SK-N-SH (cell line): ENCODE results near the gene OSGIN1. TPM values are rescaled to one million over a fixed set of nuclear protein-coding genes. Genes with fewer than 3 reads are reported as not detected.

Experiments used
- CTCF ChIA-PET: fragments of 300-600, 350-600 bp; formaldehyde crosslinking; extraction: SDS; loops from one replicate; lab custom pipeline; 2021; lab: Yijun Ruan, JAX
- POLR2A ChIA-PET: fragments of 350-600 bp; sonication (Branson Sonifier 250); formaldehyde crosslinking; extraction: SDS; loops from one replicate; lab custom pipeline; 2020; ENCODE audit warnings: antibody characterized with exemption, inconsistent platforms; lab: Yijun Ruan, JAX
- DNase-seq: peaks from one replicate; pipeline ENCODE4 v3.0.0; 2012
- H2AFZ ChIP-seq: fragments of 200-600 bp; sonication (generic); 2 replicates; pipeline ENCODE4 v1.8.1; 2016; ENCODE audit warnings: antibody characterized with exemption, mild to moderate bottlenecking, low read depth
- H3F3A ChIP-seq: fragments of 200-600 bp; sonication (generic); replicated peaks from 2 replicates; pipeline ENCODE3; 2016; ENCODE audit warnings: antibody characterized with exemption, mild to moderate bottlenecking; ENCODE audit not compliant: insufficient read depth
- H3K27ac ChIP-seq, 2 experiments: fragments of 200-500 bp in 1 of 2; fragments of 200-600 bp in 1 of 2; sonication (Bioruptor generic) in 1 of 2; sonication (generic), shearing (Covaris generic) in 1 of 2; 2 replicates each; pipeline versions ENCODE4 v1.5.1 to v1.6.1; 2014 to 2016; ENCODE audit warnings: low read depth in 2 of 2, inconsistent platforms in 1 of 2, low read length in 1 of 2, mild to moderate bottlenecking in 1 of 2, mixed read lengths in 1 of 2
- H3K27me3 ChIP-seq: fragments of 200-600 bp; sonication (generic), shearing (Covaris generic); 2 replicates; pipeline ENCODE4 v1.6.1; 2016; ENCODE audit warnings: mixed run types; ENCODE audit not compliant: insufficient read depth
- H3K36me3 ChIP-seq, 2 experiments: fragments of 200-500 bp in 1 of 2; fragments of 200-600 bp in 1 of 2; sonication (Bioruptor generic) in 1 of 2; sonication (generic) in 1 of 2; replicated peaks in 1 of 2; 2 replicates each; pipeline versions ENCODE3 to v1.5.1; 2014 to 2016; ENCODE audit warnings: low read length in 1 of 2, mild to moderate bottlenecking in 1 of 2; ENCODE audit not compliant: insufficient read depth in 2 of 2, control insufficient read depth in 1 of 2
- H3K4me1 ChIP-seq, 2 experiments: fragments of 200-500 bp in 1 of 2; fragments of 200-600 bp in 1 of 2; sonication (Bioruptor generic) in 1 of 2; sonication (generic), shearing (Covaris generic) in 1 of 2; 2 replicates each; pipeline versions ENCODE4 v1.5.1 to v1.6.1; 2014 to 2016; ENCODE audit warnings: low read depth in 1 of 2, low read length in 1 of 2, mixed run types in 1 of 2; ENCODE audit not compliant: insufficient read depth in 2 of 2, control insufficient read depth in 1 of 2
- H3K4me2 ChIP-seq: fragments of 200-600 bp; sonication (generic), shearing (Covaris generic); 2 replicates; pipeline ENCODE4 v1.6.1; 2017; ENCODE audit warnings: mixed run types
- H3K4me3 ChIP-seq, 2 experiments: fragments of 200-500 bp in 1 of 2; fragments of 200-600 bp in 1 of 2; sonication (Bioruptor generic) in 1 of 2; sonication (generic), shearing (Covaris generic) in 1 of 2; 2 replicates each; pipeline versions ENCODE4 v1.5.1 to v1.8.1; 2014 to 2016; ENCODE audit warnings: low read depth in 2 of 2, inconsistent platforms in 1 of 2, low read length in 1 of 2, mild to moderate bottlenecking in 1 of 2, mixed read lengths in 1 of 2, moderate library complexity in 1 of 2
- H3K79me2 ChIP-seq: fragments of 200-600 bp; sonication (generic); 2 replicates; pipeline ENCODE4 v1.8.1; 2017; ENCODE audit warnings: mild to moderate bottlenecking; ENCODE audit not compliant: insufficient read depth
- H3K9ac ChIP-seq: fragments of 200-600 bp; sonication (generic); 2 replicates; pipeline ENCODE4 v1.6.1; 2017; ENCODE audit warnings: mixed run types
- H3K9me2 ChIP-seq: fragments of 200-600 bp; sonication (generic); 2 replicates; pipeline ENCODE4 v1.6.1; 2017; ENCODE audit warnings: mixed run types
- H3K9me3 ChIP-seq: fragments of 200-600 bp; sonication (generic); 2 replicates; pipeline ENCODE4 v1.6.1; 2017; ENCODE audit warnings: mixed run types, mild to moderate bottlenecking, moderate library complexity
- H4K20me1 ChIP-seq: fragments of 200-600 bp; sonication (generic); 2 replicates; pipeline ENCODE4 v1.6.1; 2017; ENCODE audit warnings: mild to moderate bottlenecking, mixed run types; ENCODE audit not compliant: insufficient read depth
- CHD2 ChIP-seq: fragments of 150-350 bp; IDR thresholded peaks from 2 replicates; pipeline ENCODE4 v1.6.1; 2018; ENCODE audit warnings: low read length; ENCODE audit not compliant: partially characterized antibody
- ELF1 ChIP-seq: IDR thresholded peaks from 2 replicates; pipeline ENCODE4 v1.4.0; 2012
- EZH2phosphoT487 ChIP-seq: fragments of 200-600 bp; sonication (generic); IDR thresholded peaks from 2 replicates; pipeline ENCODE4 v1.6.1; 2017; ENCODE audit warnings: low read depth, mixed run types, mild to moderate bottlenecking, antibody characterized with exemption, moderate library complexity, borderline replicate concordance
- FOXJ3 ChIP-seq: sonication (generic); formaldehyde crosslinking; IDR thresholded peaks from 2 replicates; pipeline ENCODE4 v1.5.1; 2020; ENCODE audit warnings: mild to moderate bottlenecking, missing genetic modification reagents
- FOXM1 ChIP-seq: IDR thresholded peaks from 2 replicates; pipeline ENCODE4 v1.4.0; 2012; ENCODE audit warnings: low read depth, mild to moderate bottlenecking
- GATA2 ChIP-seq: sonication (generic); formaldehyde crosslinking; IDR thresholded peaks from 2 replicates; pipeline ENCODE4 v1.5.0; 2020; ENCODE audit warnings: mild to moderate bottlenecking, missing genetic modification reagents
- MXI1 ChIP-seq: IDR thresholded peaks from 2 replicates; pipeline ENCODE4 v1.6.1; 2012; ENCODE audit warnings: mild to moderate bottlenecking, low read depth, low read length, improper control_type of control experiment
- NFIC ChIP-seq: IDR thresholded peaks from 2 replicates; pipeline ENCODE4 v1.4.0; 2012; ENCODE audit warnings: borderline replicate concordance
- NRF1 ChIP-seq: IDR thresholded peaks from 2 replicates; pipeline ENCODE4 v1.6.1; 2012; ENCODE audit warnings: low read depth, mild to moderate bottlenecking, low read length
- RXRA ChIP-seq: IDR thresholded peaks from 2 replicates; pipeline ENCODE4 v1.4.0; 2012; ENCODE audit warnings: low read depth, mild to moderate bottlenecking, borderline replicate concordance
- SMC3 ChIP-seq: IDR thresholded peaks from 2 replicates; pipeline ENCODE4 v1.6.1; 2012; ENCODE audit warnings: low read depth, low read length, improper control_type of control experiment
- TAF1 ChIP-seq: IDR thresholded peaks from 2 replicates; pipeline ENCODE4 v1.6.1; 2012; ENCODE audit warnings: low read depth, mild to moderate bottlenecking, low read length, moderate library complexity, borderline replicate concordance
- TCF12 ChIP-seq: IDR thresholded peaks from 2 replicates; pipeline ENCODE4 v1.4.0; 2012
- TEAD4 ChIP-seq: IDR thresholded peaks from 2 replicates; pipeline ENCODE4 v1.4.0; 2012; ENCODE audit warnings: mild to moderate bottlenecking, borderline replicate concordance; ENCODE audit not compliant: insufficient read depth
- USF2 ChIP-seq: fragments of 150-350 bp; IDR thresholded peaks from 2 replicates; pipeline ENCODE4 v1.6.1; 2017; ENCODE audit warnings: antibody characterized with exemption, low read length, low read depth, borderline replicate concordance
- YY1 ChIP-seq: IDR thresholded peaks from 2 replicates; pipeline ENCODE4 v1.4.0; 2012; ENCODE audit warnings: low read depth, mild to moderate bottlenecking
- WGBS: methylation state at CpG from one replicate; pipeline ENCODE4 v1.1.6; 2017; ENCODE audit warnings: low lambda C conversion rate; 5-methylcytosine and 5-hydroxymethylcytosine counted together
- polyA plus RNA-seq, 3 experiments: library from polyadenylated mRNA; depleted of rRNA; stranded (reverse); fragments of >200 nt; gene quantifications; 2 replicates each; pipeline ENCODE4 v1.2.3, GENCODE V29; 2012
- TF ChIP-seq, protein P1 (sequence below): IDR thresholded peaks from 2 replicates; pipeline ENCODE4 v1.4.0; 2012; ENCODE audit warnings: low read depth
- TF ChIP-seq, protein P2 (sequence below): fragments of 150-350 bp; IDR thresholded peaks from 2 replicates; pipeline ENCODE4 v1.6.1; 2016; ENCODE audit warnings: mild to moderate bottlenecking, low read depth, low read length
- TF ChIP-seq, protein P3 (sequence below): IDR thresholded peaks from 2 replicates; pipeline ENCODE4 v1.4.0; 2012; ENCODE audit warnings: low read depth, borderline replicate concordance

The OSGIN1 gene
- polyA plus RNA-seq, 1 of the 3 experiments (the other 2 are of a cell fraction): 4.8 TPM

DNA sequence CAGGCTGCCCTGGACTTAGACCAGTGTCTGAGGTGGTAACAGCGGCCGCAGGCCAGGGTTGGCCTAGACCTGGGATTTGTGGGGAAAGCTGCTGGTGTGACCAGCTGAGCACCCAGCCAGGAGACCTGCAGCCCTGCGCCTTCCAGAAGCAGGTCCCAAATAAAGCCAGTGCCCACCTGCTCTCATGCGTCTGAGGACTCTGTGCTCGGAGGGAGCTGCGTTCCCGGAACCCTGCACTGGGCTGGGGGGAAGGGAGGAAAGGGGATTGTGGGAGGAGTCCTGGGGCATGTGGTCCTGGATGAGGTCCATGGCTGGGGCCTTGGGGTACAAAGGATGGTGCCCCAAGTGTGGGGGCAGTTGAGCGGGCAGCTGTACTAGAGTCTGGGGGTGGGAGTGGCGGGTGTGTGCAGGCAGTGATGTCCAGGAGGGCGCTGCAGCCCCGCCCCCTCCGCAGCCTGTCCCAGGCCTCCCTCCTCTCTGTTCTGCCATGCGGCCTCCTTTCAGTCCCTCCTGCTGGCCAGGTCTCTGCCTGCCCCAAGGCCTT lies 13.2 kb downstream of the OSGIN1 start (continued):
- TF ChIP-seq, protein P1, sequence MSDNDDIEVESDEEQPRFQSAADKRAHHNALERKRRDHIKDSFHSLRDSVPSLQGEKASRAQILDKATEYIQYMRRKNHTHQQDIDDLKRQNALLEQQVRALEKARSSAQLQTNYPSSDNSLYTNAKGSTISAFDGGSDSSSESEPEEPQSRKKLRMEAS: no peak
- TF ChIP-seq ELF1: no peak
- TF ChIP-seq EZH2phosphoT487: no peak
- no peak for TF ChIP-seq FOXJ3 (CRISPR knock-in tag)
- no peak for TF ChIP-seq NFIC
- TF ChIP-seq SMC3: no peak
- TF ChIP-seq TEAD4: no peak
- TF ChIP-seq CHD2: no peak
- no peak for TF ChIP-seq TAF1

- POLR2A ChIA-PET: no interaction called here
Measured at GRCh38 chr16:83967091-83967490, 14.1 kb downstream of the OSGIN1 start.

More at GRCh38 chr16:83967091-83967490, 14.1 kb downstream of the OSGIN1 start:
- H3K4me1 ChIP-seq: no peaks in the 10 kb centered on the region
- H3K9me2 ChIP-seq: no peaks in the 10 kb centered on the region
- H3K4me2 ChIP-seq: no peak overlapping the region
- TF ChIP-seq SMC3: no peak
- no peak for TF ChIP-seq TCF12
- TF ChIP-seq FOXJ3 (CRISPR knock-in tag): no peak
- TF ChIP-seq YY1: no peak
- TF ChIP-seq, protein P1: no peak
- no peak for TF ChIP-seq NRF1
- no peak for TF ChIP-seq FOXM1
- no peak for TF ChIP-seq GATA2 (CRISPR knock-in tag)
- TF ChIP-seq, protein P2, sequence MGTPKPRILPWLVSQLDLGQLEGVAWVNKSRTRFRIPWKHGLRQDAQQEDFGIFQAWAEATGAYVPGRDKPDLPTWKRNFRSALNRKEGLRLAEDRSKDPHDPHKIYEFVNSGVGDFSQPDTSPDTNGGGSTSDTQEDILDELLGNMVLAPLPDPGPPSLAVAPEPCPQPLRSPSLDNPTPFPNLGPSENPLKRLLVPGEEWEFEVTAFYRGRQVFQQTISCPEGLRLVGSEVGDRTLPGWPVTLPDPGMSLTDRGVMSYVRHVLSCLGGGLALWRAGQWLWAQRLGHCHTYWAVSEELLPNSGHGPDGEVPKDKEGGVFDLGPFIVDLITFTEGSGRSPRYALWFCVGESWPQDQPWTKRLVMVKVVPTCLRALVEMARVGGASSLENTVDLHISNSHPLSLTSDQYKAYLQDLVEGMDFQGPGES: no peak
- TF ChIP-seq, protein P3, sequence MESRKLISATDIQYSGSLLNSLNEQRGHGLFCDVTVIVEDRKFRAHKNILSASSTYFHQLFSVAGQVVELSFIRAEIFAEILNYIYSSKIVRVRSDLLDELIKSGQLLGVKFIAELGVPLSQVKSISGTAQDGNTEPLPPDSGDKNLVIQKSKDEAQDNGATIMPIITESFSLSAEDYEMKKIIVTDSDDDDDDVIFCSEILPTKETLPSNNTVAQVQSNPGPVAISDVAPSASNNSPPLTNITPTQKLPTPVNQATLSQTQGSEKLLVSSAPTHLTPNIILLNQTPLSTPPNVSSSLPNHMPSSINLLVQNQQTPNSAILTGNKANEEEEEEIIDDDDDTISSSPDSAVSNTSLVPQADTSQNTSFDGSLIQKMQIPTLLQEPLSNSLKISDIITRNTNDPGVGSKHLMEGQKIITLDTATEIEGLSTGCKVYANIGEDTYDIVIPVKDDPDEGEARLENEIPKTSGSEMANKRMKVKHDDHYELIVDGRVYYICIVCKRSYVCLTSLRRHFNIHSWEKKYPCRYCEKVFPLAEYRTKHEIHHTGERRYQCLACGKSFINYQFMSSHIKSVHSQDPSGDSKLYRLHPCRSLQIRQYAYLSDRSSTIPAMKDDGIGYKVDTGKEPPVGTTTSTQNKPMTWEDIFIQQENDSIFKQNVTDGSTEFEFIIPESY: no peak
- TF ChIP-seq USF2: no peak
- no peak for TF ChIP-seq MXI1
- no peak for TF ChIP-seq RXRA
- no peaks in the 10 kb centered on the region for H3K79me2 ChIP-seq
- no peaks in the 10 kb centered on the region for H3F3A ChIP-seq
- H4K20me1 ChIP-seq: no peaks in the 10 kb centered on the region
- no peak for DNase-seq
- no peaks in the 10 kb centered on the region for H3K27me3 ChIP-seq
- H3K4me3 ChIP-seq: no peak overlapping the region
- no peak overlapping the region for H3K27ac ChIP-seq
- CTCF ChIA-PET: interaction anchor here (0.6 to 14.6 kb wide), 7 partner anchors 10 to 220 kb away, joined by 3 to 470 read pairs (median 5); no protein-coding TSS in a partner anchor
- no peak overlapping the region for H2AFZ ChIP-seq
- WGBS: 92% methylated on average over 2 of the region's 2 CpGs
- no peaks in the 10 kb centered on the region for H3K9me3 ChIP-seq
- no peaks in the 10 kb centered on the region for H3K36me3 ChIP-seq
- H3K9ac ChIP-seq: no peak overlapping the region
